Measurements from ENCODE around the gene PBLD. TPM values are rescaled to one million over a fixed set of nuclear protein-coding genes. Genes with fewer than 3 reads are reported as not detected.
"Not testable (repeated sequence)": the region's sequence is repeated elsewhere in the genome, so short reads cannot be mapped to it uniquely, and the experiment has no call there.

The PBLD gene
- total RNA-seq, 2 donors from 2014 or later, result 1.9 TPM

- H3K27ac Mint-ChIP-seq, result peak overlapping the region; percentile 82
- peaks cover 9% of the 10 kb centered on the region for H3K36me3 Mint-ChIP-seq (ENCODE audit: low read depth)
- no peaks in the 10 kb centered on the region for H3K9me3 ChIP-seq (ENCODE audit: control insufficient read depth, low read length, poor library complexity, severe bottlenecking)
- DNase-seq (no peak), ATAC-seq (no peak)
- no peaks in the 10 kb centered on the region for H3K27me3 Mint-ChIP-seq
- H3K4me1 Mint-ChIP-seq, result peaks cover 35% of the 10 kb centered on the region
- no peak overlapping the region for H3K4me3 Mint-ChIP-seq
Observed at GRCh38 chr10:68340358-68341080, 7.8 kb upstream of the PBLD start.

GRCh38 chr10:68336754-68337351 lies 4.1 kb upstream of the PBLD start:
- no peak for ATAC-seq
- Mint-ChIP-seq H3K4me1 (peaks cover 50% of the 10 kb centered on the region), H3K36me3 (ENCODE audit: low read depth) (peaks cover 10% of the 10 kb centered on the region)

GRCh38 chr10:68334672-68335467 lies 2.1 kb upstream of the PBLD start:
- ATAC-seq (no peak), DNase-seq (no peak)
- H3K4me1 Mint-ChIP-seq, result peaks cover 56% of the 10 kb centered on the region
- H3K36me3 Mint-ChIP-seq (ENCODE audit: low read depth), result peaks cover 9% of the 10 kb centered on the region
- peak overlapping the region; percentile 99 for H3K4me3 Mint-ChIP-seq
- H3K27ac Mint-ChIP-seq, result peak overlapping the region; percentile 94
- H3K9me3 ChIP-seq (ENCODE audit: control insufficient read depth, low read length, poor library complexity, severe bottlenecking), result no peaks in the 10 kb centered on the region
- no peaks in the 10 kb centered on the region for H3K27me3 Mint-ChIP-seq

More at GRCh38 chr10:68336754-68337351, 4.1 kb upstream of the PBLD start:
- DNase-seq, result no peak
- peak overlapping the region; percentile 72 for H3K4me3 Mint-ChIP-seq
- H3K27me3 Mint-ChIP-seq, result no peaks in the 10 kb centered on the region
- peak overlapping the region; percentile 94 for H3K27ac Mint-ChIP-seq
- no peaks in the 10 kb centered on the region for H3K9me3 ChIP-seq (ENCODE audit: control insufficient read depth, low read length, poor library complexity, severe bottlenecking)

- no peaks in the 10 kb centered on the region for H3K27me3 Mint-ChIP-seq
- H3K9me3 ChIP-seq (ENCODE audit: control insufficient read depth, low read length, poor library complexity, severe bottlenecking), result no peaks in the 10 kb centered on the region
- DNase-seq, result no peak
- no peak for ATAC-seq
- peaks cover 54% of the 10 kb centered on the region for H3K4me1 Mint-ChIP-seq
- peak overlapping the region; percentile 99 for H3K4me3 Mint-ChIP-seq
- peaks cover 7% of the 10 kb centered on the region for H3K36me3 Mint-ChIP-seq (ENCODE audit: low read depth)
- peak overlapping the region; percentile 94 for H3K27ac Mint-ChIP-seq
Observed at GRCh38 chr10:68333440-68334431, 1.0 kb upstream of the PBLD start.

GRCh38 chr10:68333058-68333395 lies 299 bp upstream of the PBLD start:
- DNase-seq (no peak), ATAC-seq (no peak)
- Mint-ChIP-seq H3K4me1 (peaks cover 54% of the 10 kb centered on the region), H3K4me3 (peak overlapping the region; percentile 99), H3K27me3 (no peaks in the 10 kb centered on the region), H3K36me3 (ENCODE audit: low read depth) (peaks cover 4% of the 10 kb centered on the region), H3K27ac (peak overlapping the region; percentile 94)
- no peaks in the 10 kb centered on the region for H3K9me3 ChIP-seq (ENCODE audit: control insufficient read depth, low read length, poor library complexity, severe bottlenecking)

- peaks cover 46% of the 10 kb centered on the region for H3K4me1 Mint-ChIP-seq
- no peaks in the 10 kb centered on the region for H3K27me3 Mint-ChIP-seq
- DNase-seq (peak; percentile 98 to 99 (median 98)), ATAC-seq (peak; percentile 84)
- H3K27ac Mint-ChIP-seq, result peak within 1 kb of the TSS; percentile 94
- peak within 1 kb of the TSS; percentile 99 for H3K4me3 Mint-ChIP-seq
- no peaks in the 10 kb centered on the region for H3K9me3 ChIP-seq (ENCODE audit: control insufficient read depth, low read length, poor library complexity, severe bottlenecking)
- peaks cover 4% of the 10 kb centered on the region for H3K36me3 Mint-ChIP-seq (ENCODE audit: low read depth)
Observed at GRCh38 chr10:68331455-68332258, 1.1 kb downstream of the PBLD start, which contains the start of gene HNRNPH3. TSS of gene HNRNPH3 (plus strand) at chr10:68332064. CDS start at chr10:68337222, 5,158 bp downstream.

GRCh38 chr10:68330852-68331454 lies 1.8 kb downstream of the PBLD start:
- peak; percentile 5 for ATAC-seq
- H3K9me3 ChIP-seq (ENCODE audit: control insufficient read depth, low read length, poor library complexity, severe bottlenecking), result no peaks in the 10 kb centered on the region
- peak overlapping the region; percentile 99 for H3K4me3 Mint-ChIP-seq
- no peaks in the 10 kb centered on the region for H3K27me3 Mint-ChIP-seq
- H3K36me3 Mint-ChIP-seq (ENCODE audit: low read depth), result peaks cover 4% of the 10 kb centered on the region
- peak overlapping the region; percentile 94 for H3K27ac Mint-ChIP-seq
- peak in 2 of 3 donors; percentile 6 to 9 for DNase-seq
- H3K4me1 Mint-ChIP-seq, result peaks cover 40% of the 10 kb centered on the region

GRCh38 chr10:68329506-68329861 lies 3.2 kb downstream of the PBLD start:
- Mint-ChIP-seq H3K4me1 (peaks cover 32% of the 10 kb centered on the region), H3K27me3 (no peaks in the 10 kb centered on the region), H3K36me3 (ENCODE audit: low read depth) (peaks cover 4% of the 10 kb centered on the region), H3K27ac (no peak overlapping the region), H3K4me3 (no peak overlapping the region)
- ATAC-seq (no peak), DNase-seq (no peak)
- no peaks in the 10 kb centered on the region for H3K9me3 ChIP-seq (ENCODE audit: control insufficient read depth, low read length, poor library complexity, severe bottlenecking)

- no peaks in the 10 kb centered on the region for H3K9me3 ChIP-seq (ENCODE audit: control insufficient read depth, low read length, poor library complexity, severe bottlenecking)
- H3K36me3 Mint-ChIP-seq (ENCODE audit: low read depth), result peaks cover 4% of the 10 kb centered on the region
- no peak overlapping the region for H3K27ac Mint-ChIP-seq
- peaks cover 24% of the 10 kb centered on the region for H3K4me1 Mint-ChIP-seq
- ATAC-seq (no peak), DNase-seq (no peak)
- H3K27me3 Mint-ChIP-seq, result no peaks in the 10 kb centered on the region
- peak overlapping the region; percentile 53 for H3K4me3 Mint-ChIP-seq
Observed at GRCh38 chr10:68327889-68328786, 4.6 kb downstream of the PBLD start.

- H3K27ac Mint-ChIP-seq; H3K4me1 Mint-ChIP-seq; H3K36me3 Mint-ChIP-seq (ENCODE audit: low read depth); DNase-seq; H3K27me3 Mint-ChIP-seq; H3K4me3 Mint-ChIP-seq; ATAC-seq; H3K9me3 ChIP-seq (ENCODE audit: control insufficient read depth, low read length, poor library complexity, severe bottlenecking): not testable (repeated sequence)
Observed at GRCh38 chr10:68324396-68324795, 8.3 kb downstream of the PBLD start.
